Measurements from ENCODE around the gene CSMD2.

Gene CSMD2

GRCh38 chr1:34054920-34055319 is 110.1 kb downstream of the CSMD2 start:
- H3K9me3 ChIP-seq (ENCODE audit: insufficient read depth, low read depth, low read length): no peaks in the 10 kb centered on the region; the same call in 1 of the 2 replicates
- H3K36me3 ChIP-seq (ENCODE audit: insufficient read depth, low read length): no peaks in the 10 kb centered on the region
- TF ChIP-seq CTCF (conservative IDR thresholded peaks at IDR 0.05; ENCODE audit: low read length): no peak
- no peak for TF ChIP-seq EZH2phosphoT487 (IDR thresholded peaks at IDR 0.05; ENCODE audit: borderline replicate concordance)
- H3K27me3 ChIP-seq (ENCODE audit: insufficient read depth, low read length, poor library complexity, severe bottlenecking): no peaks in the 10 kb centered on the region
- no peaks in the 10 kb centered on the region for H4K20me1 ChIP-seq (ENCODE audit: insufficient read depth, low read length, poor library complexity, severe bottlenecking)
- no peaks in the 10 kb centered on the region for H3K79me2 ChIP-seq (ENCODE audit: insufficient read depth, low read length)
- H3K9ac ChIP-seq (ENCODE audit: low read depth, low read length, poor library complexity, severe bottlenecking): no peak overlapping the region
- H3F3A ChIP-seq (ENCODE audit: low read depth): no peaks in the 10 kb centered on the region
- H3K4me3 ChIP-seq (ENCODE audit: low read length, poor library complexity, severe bottlenecking): no peak overlapping the region
- no peaks in the 10 kb centered on the region for H3K9me2 ChIP-seq (replicated peaks; ENCODE audit: low read depth, low read length)
- no peak overlapping the region for H3K4me2 ChIP-seq (ENCODE audit: low read depth, low read length, poor library complexity, severe bottlenecking)
- no peaks in the 10 kb centered on the region for H3K4me1 ChIP-seq (ENCODE audit: insufficient read depth, low read length, poor library complexity, severe bottlenecking)
- no peak overlapping the region for H2AFZ ChIP-seq (ENCODE audit: low read length)

- no peak overlapping the region for H3K9ac ChIP-seq (ENCODE audit: low read depth, low read length, poor library complexity, severe bottlenecking)
- no peaks in the 10 kb centered on the region for H3K79me2 ChIP-seq (ENCODE audit: insufficient read depth, low read length)
- no peaks in the 10 kb centered on the region for H3K9me2 ChIP-seq (replicated peaks; ENCODE audit: low read depth, low read length)
- H3K9me3 ChIP-seq (ENCODE audit: insufficient read depth, low read depth, low read length): no peaks in the 10 kb centered on the region
- H4K20me1 ChIP-seq (ENCODE audit: insufficient read depth, low read length, poor library complexity, severe bottlenecking): no peaks in the 10 kb centered on the region
- no peak overlapping the region for H2AFZ ChIP-seq (ENCODE audit: low read length)
- H3K36me3 ChIP-seq (ENCODE audit: insufficient read depth, low read length): no peaks in the 10 kb centered on the region
- no peaks in the 10 kb centered on the region for H3K27me3 ChIP-seq (ENCODE audit: insufficient read depth, low read length, poor library complexity, severe bottlenecking)
- TF ChIP-seq CTCF (conservative IDR thresholded peaks at IDR 0.05; ENCODE audit: low read length) (no peak), EZH2phosphoT487 (IDR thresholded peaks at IDR 0.05; ENCODE audit: borderline replicate concordance) (no peak)
- H3K4me2 ChIP-seq (ENCODE audit: low read depth, low read length, poor library complexity, severe bottlenecking): no peak overlapping the region
- no peaks in the 10 kb centered on the region for H3K4me1 ChIP-seq (ENCODE audit: insufficient read depth, low read length, poor library complexity, severe bottlenecking)
- H3K4me3 ChIP-seq (ENCODE audit: low read length, poor library complexity, severe bottlenecking): no peak overlapping the region
- no peaks in the 10 kb centered on the region for H3F3A ChIP-seq (ENCODE audit: low read depth)
These were observed 111.4 kb downstream of the CSMD2 start for GRCh38 chr1:34053660-34054059.

GRCh38 chr1:34052565-34052964 is 112.5 kb downstream of the CSMD2 start:
- no peaks in the 10 kb centered on the region for H3K9me3 ChIP-seq (ENCODE audit: insufficient read depth, low read depth, low read length)
- H3K27me3 ChIP-seq (ENCODE audit: insufficient read depth, low read length, poor library complexity, severe bottlenecking): no peaks in the 10 kb centered on the region
- H3K4me3 ChIP-seq (ENCODE audit: low read length, poor library complexity, severe bottlenecking): no peak overlapping the region
- H3K4me1 ChIP-seq (ENCODE audit: insufficient read depth, low read length, poor library complexity, severe bottlenecking): no peaks in the 10 kb centered on the region
- no peaks in the 10 kb centered on the region for H3K79me2 ChIP-seq (ENCODE audit: insufficient read depth, low read length)
- no peak overlapping the region for H3K9ac ChIP-seq (ENCODE audit: low read depth, low read length, poor library complexity, severe bottlenecking)
- H3K4me2 ChIP-seq (ENCODE audit: low read depth, low read length, poor library complexity, severe bottlenecking): no peak overlapping the region
- H3K9me2 ChIP-seq (replicated peaks; ENCODE audit: low read depth, low read length): no peaks in the 10 kb centered on the region
- H2AFZ ChIP-seq (ENCODE audit: low read length): no peak overlapping the region
- no peaks in the 10 kb centered on the region for H3F3A ChIP-seq (ENCODE audit: low read depth)
- no peak for TF ChIP-seq EZH2phosphoT487 (IDR thresholded peaks at IDR 0.05; ENCODE audit: borderline replicate concordance)
- no peak for TF ChIP-seq CTCF (conservative IDR thresholded peaks at IDR 0.05; ENCODE audit: low read length)
- no peaks in the 10 kb centered on the region for H3K36me3 ChIP-seq (ENCODE audit: insufficient read depth, low read length)
- no peaks in the 10 kb centered on the region for H4K20me1 ChIP-seq (ENCODE audit: insufficient read depth, low read length, poor library complexity, severe bottlenecking)
